H9 (cell line): ENCODE results near the gene TNFAIP3. TPM values are rescaled to one million over a fixed set of nuclear protein-coding genes. Genes with fewer than 3 reads are reported as not detected.

Source experiments
- DNase-seq: peaks from one replicate; pipeline ENCODE4 v3.0.0-alpha.2; 2017
- H2AFZ ChIP-seq: one replicate; pipeline ENCODE4 v1.6.1; 2013; ENCODE audit warnings: mild to moderate bottlenecking, low read length, control low read depth, moderate library complexity
- H2AK5ac ChIP-seq: 2 replicates; pipeline ENCODE4 v1.6.1; 2013; ENCODE audit warnings: low read length, control low read depth, mixed read lengths; ENCODE audit not compliant: insufficient read length
- H2BK120ac ChIP-seq: one replicate; pipeline ENCODE4 v1.6.1; 2013; ENCODE audit warnings: low read depth, mild to moderate bottlenecking, low read length, control low read depth, inconsistent platforms; ENCODE audit not compliant: poor library complexity, severe bottlenecking
- H2BK12ac ChIP-seq: 2 replicates; pipeline ENCODE4 v1.6.1; 2013; ENCODE audit warnings: low read length, control low read depth, mixed read lengths, low read depth; ENCODE audit not compliant: insufficient read length
- H2BK15ac ChIP-seq: 2 replicates; pipeline ENCODE4 v1.6.1; 2013; ENCODE audit warnings: low read depth, low read length, control low read depth
- H2BK20ac ChIP-seq: one replicate; pipeline ENCODE4 v1.6.1; 2013; ENCODE audit warnings: low read depth, mild to moderate bottlenecking, low read length, control low read depth, inconsistent platforms; ENCODE audit not compliant: poor library complexity, severe bottlenecking
- H2BK5ac ChIP-seq: 2 replicates; pipeline ENCODE4 v1.6.1; 2013; ENCODE audit warnings: low read length, control low read depth, mixed read lengths; ENCODE audit not compliant: insufficient read length
- H3K14ac ChIP-seq: 2 replicates; pipeline ENCODE4 v1.6.1; 2013; ENCODE audit warnings: low read length, control low read depth; ENCODE audit not compliant: insufficient read depth
- H3K18ac ChIP-seq: 2 replicates; pipeline ENCODE4 v1.6.1; 2013; ENCODE audit warnings: low read depth, mild to moderate bottlenecking, mixed read lengths, low read length, control low read depth; ENCODE audit not compliant: insufficient read length
- H3K23ac ChIP-seq: 2 replicates; pipeline ENCODE4 v1.6.1; 2013; ENCODE audit warnings: low read length, control low read depth, mixed read lengths, low read depth; ENCODE audit not compliant: insufficient read length
- H3K23me2 ChIP-seq: 2 replicates; pipeline ENCODE4 v1.6.1; 2013; ENCODE audit warnings: low read depth, mild to moderate bottlenecking, mixed read lengths, low read length, control low read depth; ENCODE audit not compliant: insufficient read length, poor library complexity, severe bottlenecking
- H3K27ac ChIP-seq: 2 replicates; pipeline ENCODE4 v1.5.1; 2013; ENCODE audit warnings: low read length, control low read depth, mixed read lengths, low read depth; ENCODE audit not compliant: insufficient read length
- H3K27me3 ChIP-seq: 2 replicates; pipeline ENCODE4 v1.6.1; 2013; ENCODE audit warnings: low read length, control low read depth, inconsistent platforms; ENCODE audit not compliant: insufficient read depth
- H3K4ac ChIP-seq: 2 replicates; pipeline ENCODE4 v1.6.1; 2013; ENCODE audit warnings: low read depth, mild to moderate bottlenecking, control low read depth, inconsistent platforms, low read length, moderate library complexity
- H3K4me1 ChIP-seq: 2 replicates; pipeline ENCODE4 v1.6.1; 2013; ENCODE audit warnings: low read length, control low read depth, inconsistent platforms; ENCODE audit not compliant: insufficient read depth
- H3K4me2 ChIP-seq: 2 replicates; pipeline ENCODE4 v1.6.1; 2013; ENCODE audit warnings: low read length, control low read depth, mixed read lengths; ENCODE audit not compliant: insufficient read length, insufficient read depth
- H3K56ac ChIP-seq: 2 replicates; pipeline ENCODE4 v1.6.1; 2013; ENCODE audit warnings: low read depth, mild to moderate bottlenecking, mixed read lengths, low read length, control low read depth; ENCODE audit not compliant: insufficient read length
- H3K79me1 ChIP-seq: 2 replicates; pipeline ENCODE4 v1.6.1; 2013; ENCODE audit warnings: low read depth, mild to moderate bottlenecking, moderate library complexity, low read length, control low read depth, inconsistent platforms; ENCODE audit not compliant: insufficient read depth, poor library complexity, severe bottlenecking
- H3K79me2 ChIP-seq: 2 replicates; pipeline ENCODE4 v1.6.1; 2013; ENCODE audit warnings: low read length, control low read depth, inconsistent platforms; ENCODE audit not compliant: insufficient read depth
- H3K9ac ChIP-seq: 2 replicates; pipeline ENCODE4 v1.6.1; 2013; ENCODE audit warnings: low read length, control low read depth, mixed read lengths; ENCODE audit not compliant: insufficient read length; ENCODE audit errors: extremely low read depth
- H3K9me3 ChIP-seq: one replicate; pipeline ENCODE4 v1.6.1; 2013; ENCODE audit warnings: low read depth, low read length, inconsistent platforms; ENCODE audit not compliant: control insufficient read depth
- H3T11ph ChIP-seq: one replicate; pipeline ENCODE4 v1.6.1; 2013; ENCODE audit warnings: mild to moderate bottlenecking, low read length, control low read depth, inconsistent platforms
- H4K20me1 ChIP-seq: one replicate; pipeline ENCODE4 v1.6.1; 2013; ENCODE audit not compliant: control insufficient read depth, insufficient read length, insufficient read depth
- H4K5ac ChIP-seq: 2 replicates; pipeline ENCODE4 v1.6.1; 2013; ENCODE audit warnings: low read depth, mild to moderate bottlenecking, mixed read lengths, low read length, control low read depth; ENCODE audit not compliant: insufficient read length
- H4K8ac ChIP-seq: replicated peaks from 2 replicates; pipeline ENCODE4 v1.6.1; 2013; ENCODE audit warnings: low read length, control low read depth, mixed read lengths, low read depth; ENCODE audit not compliant: insufficient read length
- H4K91ac ChIP-seq: 2 replicates; pipeline ENCODE4 v1.6.1; 2013; ENCODE audit warnings: low read depth, mild to moderate bottlenecking, moderate library complexity, mixed read lengths, low read length, control low read depth; ENCODE audit not compliant: insufficient read length
- H3K27ac Mint-ChIP-seq, 3 experiments: 2 replicates in 2 of 3; 3 replicates in 1 of 3; pipeline ENCODE4 v1.8.0; 2020 to 2021; ENCODE audit warnings: mixed read lengths in 3 of 3, mild to moderate bottlenecking in 1 of 3, moderate library complexity in 1 of 3
- H3K27me3 Mint-ChIP-seq: 2 replicates; pipeline ENCODE4 v1.8.0; 2021; ENCODE audit warnings: low read depth, mild to moderate bottlenecking, moderate library complexity, mixed read lengths
- H3K36me3 Mint-ChIP-seq, 3 experiments: 2 replicates in 2 of 3; 3 replicates in 1 of 3; pipeline ENCODE4 v1.8.0; 2020 to 2021; ENCODE audit warnings: low read depth in 3 of 3, mixed read lengths in 3 of 3; ENCODE audit not compliant: insufficient read depth in 1 of 3
- H3K4me1 Mint-ChIP-seq, 2 experiments: 2 replicates each; pipeline ENCODE4 v1.8.0; 2020; ENCODE audit warnings: mixed read lengths in 2 of 2
- H3K4me3 Mint-ChIP-seq, 2 experiments: 2 replicates in 1 of 2; 3 replicates in 1 of 2; pipeline ENCODE4 v1.8.0; 2020 to 2021; ENCODE audit warnings: mild to moderate bottlenecking in 2 of 2, mixed read lengths in 2 of 2, moderate library complexity in 1 of 2
- H3K9me3 Mint-ChIP-seq, 2 experiments: 2 replicates in 1 of 2; 3 replicates in 1 of 2; pipeline ENCODE4 v1.8.0; 2020; ENCODE audit warnings: mild to moderate bottlenecking in 2 of 2, mixed read lengths in 2 of 2, moderate library complexity in 1 of 2
- WGBS: extraction: QIAGEN DNeasy Blood & Tissue Kit; methylation state at CpG from one replicate; pipeline ENCODE4 v1.1.7; 2013; ENCODE audit warnings: missing lambda C conversion rate, low lambda C conversion rate, mixed read lengths; ENCODE audit not compliant: insufficient read length; ENCODE audit errors: extremely low coverage; 5-methylcytosine and 5-hydroxymethylcytosine counted together
- total RNA-seq: library from RNA; stranded (reverse); gene quantifications from 2 replicates; pipeline ENCODE4 v1.2.1, GENCODE V29; 2021
- TF ChIP-seq, protein P1 (sequence below): fragments of 200-600 bp; sonication (generic); conservative IDR thresholded peaks from 3 replicates; pipeline ENCODE4 v1.8.0; 2021; ENCODE audit warnings: antibody characterized with exemption, mild to moderate bottlenecking

The TNFAIP3 gene
- total RNA-seq, 1 experiment from 2014 or later: 3.7 TPM

DNA sequence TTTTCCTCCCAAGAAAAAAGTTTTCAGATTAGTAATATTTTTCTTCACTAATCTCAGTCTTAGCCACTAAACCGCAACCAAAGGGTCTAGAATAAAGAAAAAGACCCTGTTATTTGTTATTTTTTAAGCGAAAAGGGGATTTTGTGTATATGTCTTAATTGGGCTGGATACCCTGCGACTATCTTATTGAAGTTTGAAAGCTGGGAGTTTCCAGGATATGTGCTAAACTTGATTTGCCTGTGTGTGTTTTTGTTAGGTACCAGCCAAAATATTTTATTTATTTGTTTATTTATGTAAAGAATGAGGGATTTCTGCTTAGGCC, 52.4 kb downstream of the TNFAIP3 start:
- no peak overlapping the region for H2AK5ac ChIP-seq
- no peak overlapping the region for H2BK12ac ChIP-seq
- no peaks in the 10 kb centered on the region for H4K20me1 ChIP-seq
- no peaks in the 10 kb centered on the region for H3K23me2 ChIP-seq
- H3K18ac ChIP-seq: no peak overlapping the region
- no peak overlapping the region for H3K56ac ChIP-seq
- Mint-ChIP-seq H3K4me1 (0 out of 4 replicates have a peak, but pooled peaks cover 0 to 2% of the 10 kb centered on the region in 2 experiments), H3K27ac (no peak overlapping the region), H3K36me3 (no peaks in the 10 kb centered on the region), H3K9me3 (peaks cover 0 to under 1% of the 10 kb centered on the region in 2 experiments; a peak in 2 of 5 replicates), H3K4me3 (no peak overlapping the region), H3K27me3 (peaks cover 2% of the 10 kb centered on the region)
- no peaks in the 10 kb centered on the region for H3K4me1 ChIP-seq
- no peaks in the 10 kb centered on the region for H3K27me3 ChIP-seq
- no peak overlapping the region for H3K9ac ChIP-seq
- no peak overlapping the region for H2BK15ac ChIP-seq
- no peak overlapping the region for H2BK5ac ChIP-seq
- no peak overlapping the region for H3K4me2 ChIP-seq
- no peak overlapping the region for H3K23ac ChIP-seq
- H2BK20ac ChIP-seq: no peak overlapping the region
- H3K79me1 ChIP-seq: no peaks in the 10 kb centered on the region
- TF ChIP-seq, protein P1, sequence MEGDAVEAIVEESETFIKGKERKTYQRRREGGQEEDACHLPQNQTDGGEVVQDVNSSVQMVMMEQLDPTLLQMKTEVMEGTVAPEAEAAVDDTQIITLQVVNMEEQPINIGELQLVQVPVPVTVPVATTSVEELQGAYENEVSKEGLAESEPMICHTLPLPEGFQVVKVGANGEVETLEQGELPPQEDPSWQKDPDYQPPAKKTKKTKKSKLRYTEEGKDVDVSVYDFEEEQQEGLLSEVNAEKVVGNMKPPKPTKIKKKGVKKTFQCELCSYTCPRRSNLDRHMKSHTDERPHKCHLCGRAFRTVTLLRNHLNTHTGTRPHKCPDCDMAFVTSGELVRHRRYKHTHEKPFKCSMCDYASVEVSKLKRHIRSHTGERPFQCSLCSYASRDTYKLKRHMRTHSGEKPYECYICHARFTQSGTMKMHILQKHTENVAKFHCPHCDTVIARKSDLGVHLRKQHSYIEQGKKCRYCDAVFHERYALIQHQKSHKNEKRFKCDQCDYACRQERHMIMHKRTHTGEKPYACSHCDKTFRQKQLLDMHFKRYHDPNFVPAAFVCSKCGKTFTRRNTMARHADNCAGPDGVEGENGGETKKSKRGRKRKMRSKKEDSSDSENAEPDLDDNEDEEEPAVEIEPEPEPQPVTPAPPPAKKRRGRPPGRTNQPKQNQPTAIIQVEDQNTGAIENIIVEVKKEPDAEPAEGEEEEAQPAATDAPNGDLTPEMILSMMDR: no peak
- H4K91ac ChIP-seq: no peak overlapping the region
- no peak for DNase-seq
- H2AFZ ChIP-seq: no peak overlapping the region
- no peak overlapping the region for H4K5ac ChIP-seq
- no CpG with 5 or more reads among the region's 3 CpGs for WGBS
- H3K79me2 ChIP-seq: no peaks in the 10 kb centered on the region
- H3T11ph ChIP-seq: no peak overlapping the region
- H2BK120ac ChIP-seq: no peak overlapping the region
- no peaks in the 10 kb centered on the region for H3K9me3 ChIP-seq
- no peak overlapping the region for H3K27ac ChIP-seq
- H3K4ac ChIP-seq: no peak overlapping the region
- no peak overlapping the region for H3K14ac ChIP-seq
- no peak overlapping the region for H4K8ac ChIP-seq
